ENCODE measurements around the gene NHLRC3.

DNA sequence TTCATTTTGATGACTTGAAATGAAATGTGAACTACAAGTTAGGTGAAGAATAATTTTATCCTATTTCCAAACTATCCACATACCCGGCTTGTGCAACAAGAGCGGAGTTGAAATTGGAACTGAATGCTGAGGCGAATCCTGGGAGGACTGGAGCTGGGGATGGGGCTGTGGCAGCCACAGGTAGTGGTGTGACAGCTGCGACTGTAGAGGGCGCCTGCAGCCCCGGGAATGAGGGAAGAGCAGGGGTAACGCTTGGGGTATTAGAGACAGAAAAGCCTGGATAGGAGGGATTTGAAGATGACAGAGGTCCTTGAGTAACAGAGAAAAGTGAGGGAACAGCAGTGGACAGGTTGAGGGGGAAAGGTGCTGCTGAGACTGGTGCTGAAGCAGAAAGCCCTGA, 25.6 kb upstream of the NHLRC3 start:
- TF ChIP-seq POLR2AphosphoS5 (IDR thresholded peaks at IDR 0.05; ENCODE audit: low read depth, low read length) (no peak), SIN3A (IDR thresholded peaks at IDR 0.05; ENCODE audit: borderline replicate concordance, insufficient read depth, low read length) (no peak), TAF1 (IDR thresholded peaks at IDR 0.05; ENCODE audit: borderline replicate concordance, insufficient read depth, low read length) (no peak), FOXP2 (optimal IDR thresholded peaks at IDR 0.05; ENCODE audit: borderline replicate concordance, extremely low read depth, extremely low read length, insufficient read depth) (no peak)
- TF ChIP-seq, protein P1, sequence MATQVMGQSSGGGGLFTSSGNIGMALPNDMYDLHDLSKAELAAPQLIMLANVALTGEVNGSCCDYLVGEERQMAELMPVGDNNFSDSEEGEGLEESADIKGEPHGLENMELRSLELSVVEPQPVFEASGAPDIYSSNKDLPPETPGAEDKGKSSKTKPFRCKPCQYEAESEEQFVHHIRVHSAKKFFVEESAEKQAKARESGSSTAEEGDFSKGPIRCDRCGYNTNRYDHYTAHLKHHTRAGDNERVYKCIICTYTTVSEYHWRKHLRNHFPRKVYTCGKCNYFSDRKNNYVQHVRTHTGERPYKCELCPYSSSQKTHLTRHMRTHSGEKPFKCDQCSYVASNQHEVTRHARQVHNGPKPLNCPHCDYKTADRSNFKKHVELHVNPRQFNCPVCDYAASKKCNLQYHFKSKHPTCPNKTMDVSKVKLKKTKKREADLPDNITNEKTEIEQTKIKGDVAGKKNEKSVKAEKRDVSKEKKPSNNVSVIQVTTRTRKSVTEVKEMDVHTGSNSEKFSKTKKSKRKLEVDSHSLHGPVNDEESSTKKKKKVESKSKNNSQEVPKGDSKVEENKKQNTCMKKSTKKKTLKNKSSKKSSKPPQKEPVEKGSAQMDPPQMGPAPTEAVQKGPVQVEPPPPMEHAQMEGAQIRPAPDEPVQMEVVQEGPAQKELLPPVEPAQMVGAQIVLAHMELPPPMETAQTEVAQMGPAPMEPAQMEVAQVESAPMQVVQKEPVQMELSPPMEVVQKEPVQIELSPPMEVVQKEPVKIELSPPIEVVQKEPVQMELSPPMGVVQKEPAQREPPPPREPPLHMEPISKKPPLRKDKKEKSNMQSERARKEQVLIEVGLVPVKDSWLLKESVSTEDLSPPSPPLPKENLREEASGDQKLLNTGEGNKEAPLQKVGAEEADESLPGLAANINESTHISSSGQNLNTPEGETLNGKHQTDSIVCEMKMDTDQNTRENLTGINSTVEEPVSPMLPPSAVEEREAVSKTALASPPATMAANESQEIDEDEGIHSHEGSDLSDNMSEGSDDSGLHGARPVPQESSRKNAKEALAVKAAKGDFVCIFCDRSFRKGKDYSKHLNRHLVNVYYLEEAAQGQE (IDR thresholded peaks at IDR 0.05; ENCODE audit: insufficient read depth in 1 of 2, low read depth in 2 of 2, low read length in 2 of 2): no peak
